GM13977 (cell line): ENCODE results near the gene NECAB3.

Source experiments
- DNase-seq: peaks from one replicate; pipeline ENCODE4 v3.0.0; 2012; ENCODE audit warnings: low spot score
- CTCF ChIP-seq: IDR thresholded peaks from 2 replicates; pipeline ENCODE4 v1.5.1; 2012; ENCODE audit warnings: mild to moderate bottlenecking, control low read depth; ENCODE audit not compliant: insufficient read depth; ENCODE audit errors: extremely low read depth, missing control alignments
- in situ Hi-C: fragments of 300-500 bp; cut with MboI; formaldehyde crosslinking; loops from one replicate; pipeline ENCODE4 v1.12.0; 2022; ENCODE audit warnings: low sequenced_read_pairs, low pct_unique_long_range_greater_than_20kb, mixed read lengths, inconsistent platforms; ENCODE audit not compliant: unreplicated experiment

NECAB3 gene

DNA sequence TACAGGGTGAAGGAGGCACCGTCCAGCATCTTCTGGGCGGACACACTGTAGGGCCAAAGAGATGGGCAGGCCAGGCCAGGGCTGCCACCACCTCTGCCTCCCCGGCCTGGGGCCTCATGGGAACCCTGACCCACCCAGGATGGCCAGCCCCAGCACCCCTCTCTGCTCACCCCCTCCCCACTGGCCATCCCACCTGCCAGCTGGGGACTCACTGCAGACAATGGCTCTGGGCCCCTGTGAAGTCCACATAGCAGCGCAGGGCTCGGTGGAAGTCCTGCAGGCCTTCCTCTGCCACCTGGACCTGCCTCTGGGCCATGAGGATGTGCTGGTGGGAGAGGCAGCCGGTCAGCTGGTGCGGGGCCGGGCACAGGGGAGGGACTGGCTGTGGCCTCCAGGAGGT lies 15.7 kb downstream of the NECAB3 start:
- TF ChIP-seq CTCF, result no peak
- in situ Hi-C loops, result loop anchor here (10.0 kb wide), 1 partner anchor 204 kb away; no protein-coding TSS in a partner anchor
- no peak for DNase-seq

DNA sequence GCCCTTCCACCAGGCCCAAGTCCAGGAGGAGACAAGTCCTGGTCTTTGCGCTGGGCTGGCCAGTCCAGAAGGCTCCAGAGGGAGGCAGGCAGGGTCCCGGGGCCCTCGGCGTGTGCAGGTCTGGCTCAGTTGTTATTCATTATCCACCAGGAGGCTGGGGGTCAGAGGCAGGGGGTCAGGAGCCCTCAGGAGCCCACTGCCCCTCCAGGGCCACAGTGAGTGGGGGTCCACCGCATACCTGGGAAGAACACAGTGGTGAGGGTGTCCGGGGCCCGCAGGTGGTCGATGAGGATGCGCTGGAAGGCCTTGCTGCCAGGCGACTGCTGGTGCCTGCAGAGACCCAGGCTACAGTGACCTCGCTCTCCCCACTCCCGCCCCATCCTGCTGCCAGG lies 16.5 kb downstream of the NECAB3 start:
- no peak for DNase-seq
- in situ Hi-C loops, result loop anchor here (10.0 kb wide), 1 partner anchor 203 kb away; no protein-coding TSS in a partner anchor
- TF ChIP-seq CTCF, result no peak

- DNase-seq, result no peak
- TF ChIP-seq CTCF, result no peak
- in situ Hi-C loops, result loop anchor here (10.0 kb wide), 1 partner anchor 202 kb away; no protein-coding TSS in a partner anchor
Observed at GRCh38 chr20:33656783-33657703, 17.2 kb downstream of the NECAB3 start.

DNA sequence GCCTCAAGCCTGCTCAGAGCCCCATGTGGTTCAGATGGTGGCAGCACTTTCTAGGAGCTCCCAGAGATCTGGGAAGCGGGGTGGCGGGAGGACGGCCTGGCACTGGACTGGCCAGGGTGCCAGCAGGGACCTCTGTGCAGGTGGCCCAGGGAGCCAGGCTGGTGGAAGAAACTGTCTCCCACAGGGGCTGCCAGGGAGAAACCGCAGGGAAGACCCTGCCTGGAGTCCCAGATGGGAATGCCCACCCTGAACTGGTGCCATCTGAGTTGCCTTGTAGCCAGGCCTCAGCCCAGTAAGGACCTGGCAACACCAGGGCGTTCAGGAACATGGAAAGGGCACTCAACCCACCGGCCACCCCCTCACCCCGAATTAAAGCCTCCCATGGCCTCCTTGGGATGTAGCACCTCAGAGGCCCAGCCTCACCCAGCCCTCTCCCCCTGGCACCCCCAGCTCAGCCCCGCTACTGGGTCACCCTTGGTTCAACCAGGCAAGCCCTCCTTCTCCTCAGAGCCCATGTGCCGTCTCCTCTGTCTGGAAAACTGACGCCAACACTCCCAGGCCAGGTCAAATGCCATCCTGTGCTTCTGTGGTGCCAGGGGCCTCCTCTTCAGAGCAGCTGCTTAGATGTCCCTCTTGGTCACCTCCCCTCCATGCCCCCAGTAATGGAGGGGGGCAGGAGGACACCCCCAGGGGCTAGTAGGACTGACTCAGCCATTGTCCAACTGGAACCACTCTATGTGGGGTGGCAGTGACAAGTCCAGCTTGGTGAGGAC lies 18.0 kb downstream of the NECAB3 start:
- no peak for TF ChIP-seq CTCF
- in situ Hi-C loops, result loop anchor here (10.0 kb wide), 1 partner anchor 201 kb away; no protein-coding TSS in a partner anchor
- no peak for DNase-seq

DNA sequence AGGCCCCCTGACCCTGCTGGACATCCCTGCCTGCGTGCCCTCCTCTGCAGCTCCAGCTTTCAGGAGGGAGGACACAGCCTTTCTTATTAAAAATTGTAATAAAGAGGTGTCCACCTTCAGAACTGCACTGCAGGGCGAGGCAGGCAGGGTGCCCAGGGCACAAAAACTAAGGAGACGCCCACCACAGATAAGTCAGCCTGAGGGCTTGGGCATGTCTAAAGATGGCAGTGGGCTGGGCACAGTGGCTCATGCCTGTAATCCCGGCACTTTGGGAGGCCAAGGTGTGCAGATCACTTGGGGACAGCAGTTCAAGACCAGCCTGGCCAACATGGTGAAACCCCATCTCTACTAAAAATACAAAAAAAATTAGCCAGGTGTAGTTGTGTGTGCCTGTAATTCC lies 19.1 kb downstream of the NECAB3 start:
- in situ Hi-C loops, result loop anchor here (10.0 kb wide), 1 partner anchor 200 kb away; no protein-coding TSS in a partner anchor
- no peak for TF ChIP-seq CTCF
- no peak for DNase-seq

- in situ Hi-C loops, result loop anchor here (10.0 kb wide), 1 partner anchor 200 kb away; no protein-coding TSS in a partner anchor
- DNase-seq, result no peak
- no peak for TF ChIP-seq CTCF
Observed at GRCh38 chr20:33654680-33655161, 19.5 kb downstream of the NECAB3 start.
